ENCODE measurements around the gene DAO. TPM values are rescaled to one million over a fixed set of nuclear protein-coding genes. Genes with fewer than 3 reads are reported as not detected.
"Not testable (repeated sequence)": the region's sequence is repeated elsewhere in the genome, so short reads cannot be mapped to it uniquely, and the experiment has no call there.

DAO gene
- total RNA-seq, 1 experiment from 2014 or later, result 21.5 TPM

DNA sequence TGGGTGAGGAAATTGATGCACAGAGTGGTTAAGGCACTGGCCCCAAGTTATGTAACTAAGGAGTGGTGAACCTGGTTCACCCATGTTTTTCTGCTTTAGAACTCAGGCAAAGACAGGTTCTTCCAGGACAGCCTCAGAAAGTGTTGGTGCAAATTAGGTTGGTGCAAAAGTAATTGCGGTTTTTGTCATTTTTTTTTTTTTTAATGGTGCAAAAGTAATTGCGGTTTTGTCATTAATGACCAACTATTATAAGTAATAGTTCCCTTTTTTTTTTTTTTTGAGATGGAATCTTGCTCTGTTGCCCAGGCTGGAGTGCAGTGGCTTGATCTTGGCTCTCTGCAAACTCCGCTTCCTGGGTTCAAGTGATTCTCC lies 17.3 kb upstream of the DAO start:
- in situ Hi-C loops (cut with HindIII; ENCODE audit: low sequenced_read_pairs), result no loop called here
- DNase-seq (ENCODE audit: low spot score), result no peak

DNA sequence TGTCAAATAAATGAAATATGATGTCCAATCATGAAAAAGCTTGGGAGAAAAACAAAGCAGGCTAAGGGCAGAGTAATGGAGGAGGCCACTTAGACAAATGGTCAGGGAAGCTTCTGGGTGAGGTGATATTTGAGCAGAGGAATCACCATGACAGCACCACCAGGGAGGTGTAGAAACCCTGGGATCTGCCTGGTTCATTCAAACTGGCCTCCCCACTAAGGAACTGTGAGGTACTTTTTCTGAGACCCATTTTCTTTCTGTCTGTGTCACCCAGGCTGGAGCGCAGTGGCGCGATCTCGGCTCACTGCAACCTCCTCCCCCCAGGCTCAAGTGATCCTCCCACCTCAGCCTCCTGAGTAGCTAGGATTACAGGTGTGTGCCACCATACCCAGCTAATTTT lies 14.7 kb upstream of the DAO start:
- in situ Hi-C loops (cut with HindIII; ENCODE audit: low sequenced_read_pairs), result no loop called here

DNA sequence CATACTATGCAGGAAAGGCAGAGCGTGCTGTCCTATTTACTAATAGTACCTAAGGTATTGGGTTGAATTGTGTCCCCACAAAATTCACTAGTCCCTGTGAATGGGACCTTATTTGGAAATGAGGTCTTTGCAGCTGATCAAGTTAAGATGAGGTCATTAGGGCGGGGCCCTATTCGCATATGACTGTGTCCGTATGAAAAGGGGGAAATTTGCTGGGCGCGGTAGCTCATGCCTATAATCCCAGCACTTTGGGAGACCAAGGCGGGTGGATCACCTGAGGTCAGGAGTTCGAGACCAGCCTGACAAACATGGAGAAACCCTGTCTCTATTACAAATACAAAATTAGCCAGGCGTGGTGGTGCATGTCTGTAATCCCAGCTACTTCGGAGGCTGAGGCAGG lies 13.8 kb upstream of the DAO start:
- DNase-seq (ENCODE audit: low spot score); in situ Hi-C loops (cut with HindIII; ENCODE audit: low sequenced_read_pairs): not testable (repeated sequence)

More for the DNA sequence above, 14.7 kb upstream of the DAO start:
- no peak for DNase-seq (ENCODE audit: low spot score)

DNA sequence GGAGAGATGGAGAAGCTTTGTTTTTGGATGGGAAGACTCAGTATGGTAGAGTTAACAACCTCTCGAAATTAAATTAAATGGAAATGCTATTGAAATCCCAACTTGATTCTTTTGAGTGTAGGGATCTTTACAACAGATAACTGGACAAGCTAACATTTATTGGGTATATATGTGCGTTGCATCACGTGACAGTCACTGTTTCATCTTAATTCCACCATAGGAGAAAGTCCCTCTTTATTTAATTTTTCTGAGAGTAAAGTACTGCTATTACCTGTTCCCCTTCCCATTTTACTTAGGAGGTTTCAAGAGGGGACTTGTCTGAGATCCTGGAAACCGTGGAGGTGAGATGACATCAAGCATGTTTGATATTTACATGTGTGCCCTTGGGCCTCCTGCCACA lies 11.1 kb upstream of the DAO start:
- no peak for DNase-seq (ENCODE audit: low spot score)
- in situ Hi-C loops (cut with HindIII; ENCODE audit: low sequenced_read_pairs), result no loop called here

DNA sequence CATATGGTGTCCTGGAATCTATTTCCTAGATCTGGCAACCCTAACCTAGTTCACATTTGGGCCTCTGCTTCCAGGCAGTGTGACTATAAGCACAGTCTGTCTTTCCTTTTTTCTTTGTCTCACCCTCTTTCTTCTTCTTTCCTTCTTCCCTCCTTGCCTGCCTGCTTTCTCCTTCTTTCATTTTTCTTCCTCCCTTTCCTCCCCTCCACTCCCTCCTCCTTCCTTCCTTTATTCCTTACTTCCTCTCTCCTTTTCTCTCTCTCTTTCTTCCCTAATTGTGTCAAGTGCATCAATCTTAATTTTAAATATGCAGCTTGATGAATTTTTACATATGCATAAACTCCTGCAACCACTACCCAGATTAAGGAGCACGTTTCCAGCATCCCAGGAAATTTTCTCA lies 4.6 kb upstream of the DAO start:
- in situ Hi-C loops (cut with HindIII; ENCODE audit: low sequenced_read_pairs), result no loop called here

DNA sequence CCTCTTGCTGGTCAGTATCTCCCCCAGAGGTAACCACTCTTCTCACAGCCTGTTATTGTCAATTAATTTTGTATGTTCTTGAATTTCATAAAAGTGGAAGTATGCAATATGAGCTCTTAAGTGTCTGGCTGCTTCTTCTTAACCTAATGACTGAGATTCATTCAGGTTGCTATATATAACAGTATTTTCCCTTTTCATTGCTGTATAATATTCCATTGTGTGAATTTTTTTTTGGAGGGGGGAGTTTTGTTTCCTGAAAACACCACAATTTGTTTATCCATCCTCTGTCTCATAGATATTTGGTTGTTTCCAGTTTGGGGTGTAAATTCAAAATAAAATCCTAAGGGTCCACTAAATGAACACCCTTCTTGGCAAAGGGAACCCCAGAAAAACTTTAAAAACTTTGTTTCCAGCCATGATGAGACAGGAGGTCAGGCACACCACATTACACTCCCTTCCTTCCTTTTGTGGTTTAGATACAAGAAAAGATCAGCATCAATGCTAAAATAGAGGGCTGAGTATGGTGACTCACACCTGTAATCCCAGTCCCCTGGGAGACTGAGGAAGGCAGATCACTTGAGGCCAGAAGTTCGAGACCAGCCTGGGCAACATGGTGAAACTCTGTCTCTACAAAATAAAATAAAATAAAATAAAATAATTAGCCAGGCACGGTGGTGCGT lies 4.1 kb upstream of the DAO start:
- no peak for DNase-seq (ENCODE audit: low spot score)
- in situ Hi-C loops (cut with HindIII; ENCODE audit: low sequenced_read_pairs), result no loop called here

More for the DNA sequence above, 4.6 kb upstream of the DAO start:
- no peak for DNase-seq (ENCODE audit: low spot score)

DNA sequence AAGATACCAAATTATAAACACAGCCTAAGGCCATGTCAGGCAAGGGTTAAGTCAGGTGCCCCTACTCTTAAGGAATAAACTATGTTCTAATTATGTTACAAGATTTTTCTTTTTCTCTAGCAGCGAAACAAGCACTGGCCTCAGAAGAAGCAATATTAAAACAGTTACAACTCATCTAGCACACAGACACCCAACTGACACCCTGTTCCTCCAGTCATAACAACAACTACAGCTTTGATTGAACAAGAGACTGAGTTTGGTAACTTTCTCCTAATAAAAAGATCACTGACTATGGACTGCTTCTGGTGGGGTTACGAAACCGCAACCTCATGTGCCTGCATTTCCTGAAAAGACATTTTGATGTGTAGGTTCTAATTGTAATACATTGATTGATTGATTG lies 3.3 kb upstream of the DAO start:
- in situ Hi-C loops (cut with HindIII; ENCODE audit: low sequenced_read_pairs), result no loop called here
- no peak for DNase-seq (ENCODE audit: low spot score)

DNA sequence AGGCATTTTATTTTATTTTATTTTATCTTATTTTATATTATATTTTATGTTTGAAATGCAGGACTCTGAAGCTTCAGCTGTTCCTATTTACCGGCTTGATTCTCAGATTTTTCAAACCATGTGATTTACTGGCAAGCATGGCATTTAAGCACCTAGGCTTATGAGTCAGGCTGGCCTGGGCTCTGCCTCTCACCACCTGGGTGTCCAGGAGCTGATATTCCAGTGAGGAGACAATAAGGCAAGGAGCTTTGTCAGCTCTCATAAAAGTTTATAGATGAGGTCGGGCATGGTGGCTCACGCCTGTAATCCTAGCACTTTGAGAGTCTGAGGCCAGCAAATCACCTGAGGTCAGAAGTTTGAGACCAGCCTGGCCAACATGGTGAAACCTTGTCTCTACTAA lies 2.1 kb downstream of the DAO start:
- no peak for DNase-seq (ENCODE audit: low spot score)
- in situ Hi-C loops (cut with HindIII; ENCODE audit: low sequenced_read_pairs), result no loop called here

DNA sequence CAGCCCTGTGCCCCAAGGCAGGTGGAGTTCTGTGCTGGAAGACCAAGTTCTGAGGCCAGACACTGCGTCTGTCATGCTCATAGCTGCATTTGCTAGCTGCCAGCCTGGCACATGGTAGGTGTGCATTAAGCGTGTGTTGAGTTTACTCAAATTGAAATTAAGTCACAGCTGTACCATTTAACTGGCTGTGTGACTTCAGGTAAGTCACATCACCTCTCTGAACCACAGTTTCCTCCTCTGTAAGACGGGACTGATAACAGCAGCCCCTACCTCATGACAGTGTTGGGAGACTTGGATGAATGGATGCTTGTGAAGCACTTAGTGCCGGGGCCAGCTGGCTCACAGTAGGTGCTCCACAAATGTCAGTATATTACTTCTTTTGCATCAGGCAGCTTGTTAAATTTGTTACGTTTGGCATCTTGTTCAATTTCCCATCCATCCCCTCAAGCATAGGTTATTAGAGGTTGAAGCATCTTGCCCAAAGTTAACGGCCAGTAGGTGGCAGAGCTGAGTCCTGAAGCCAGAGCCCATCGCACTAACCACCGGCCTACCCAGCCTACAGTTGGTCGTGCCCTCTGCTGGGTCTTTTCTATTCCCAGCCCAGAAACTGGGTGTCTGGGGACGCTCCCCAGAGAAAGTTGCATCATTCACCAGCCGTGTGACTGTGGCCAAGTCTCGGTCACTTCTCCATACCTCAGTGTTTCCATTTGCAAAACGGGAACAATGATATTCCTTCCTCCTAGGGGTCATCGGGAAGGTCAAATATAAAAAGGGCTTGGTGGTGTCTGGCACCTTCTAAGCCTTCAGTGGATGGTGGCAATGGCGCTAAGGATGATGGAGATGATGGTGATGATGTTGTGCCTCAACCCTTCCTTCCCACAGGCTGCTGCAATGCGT lies 4.5 kb downstream of the DAO start:
- peak; percentile 28 for DNase-seq (ENCODE audit: low spot score)
- in situ Hi-C loops (cut with HindIII; ENCODE audit: low sequenced_read_pairs), result no loop called here

DNA sequence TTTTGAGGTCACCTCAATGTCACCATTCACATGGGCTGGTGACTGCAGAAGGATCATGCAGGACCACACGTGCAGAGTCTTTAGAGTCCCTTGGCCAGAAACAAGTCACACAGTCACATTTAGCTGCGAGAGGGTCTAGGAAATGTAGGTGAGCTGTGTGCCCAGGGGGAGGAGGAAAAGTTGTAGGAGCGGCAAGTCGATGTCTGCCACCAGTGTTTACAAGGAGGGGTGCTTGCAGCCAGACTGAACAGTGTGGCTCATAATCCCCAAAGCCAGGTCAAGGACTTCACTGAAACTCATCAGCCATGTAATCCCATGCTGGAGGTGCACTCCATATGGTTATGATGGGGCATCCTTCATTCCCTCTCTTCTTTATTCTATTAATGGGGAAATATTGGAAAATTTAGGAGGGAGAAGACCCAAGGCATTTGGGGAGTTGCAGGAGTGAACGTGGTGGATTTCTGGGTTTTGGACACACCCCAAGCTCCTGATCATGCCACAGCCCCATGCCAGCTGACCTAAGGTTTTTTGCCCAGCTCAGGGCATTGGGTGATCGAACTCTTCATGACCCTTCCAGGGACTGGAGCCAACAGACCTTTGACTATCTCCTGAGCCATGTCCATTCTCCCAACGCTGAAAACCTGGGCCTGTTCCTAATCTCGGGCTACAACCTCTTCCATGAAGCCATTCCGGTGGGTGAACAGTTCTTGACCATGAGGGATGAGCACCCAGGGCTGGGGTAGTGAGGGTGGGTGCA lies 7.2 kb downstream of the DAO start:
- in situ Hi-C loops (cut with HindIII; ENCODE audit: low sequenced_read_pairs), result no loop called here
- DNase-seq (ENCODE audit: low spot score), result no peak

DNA sequence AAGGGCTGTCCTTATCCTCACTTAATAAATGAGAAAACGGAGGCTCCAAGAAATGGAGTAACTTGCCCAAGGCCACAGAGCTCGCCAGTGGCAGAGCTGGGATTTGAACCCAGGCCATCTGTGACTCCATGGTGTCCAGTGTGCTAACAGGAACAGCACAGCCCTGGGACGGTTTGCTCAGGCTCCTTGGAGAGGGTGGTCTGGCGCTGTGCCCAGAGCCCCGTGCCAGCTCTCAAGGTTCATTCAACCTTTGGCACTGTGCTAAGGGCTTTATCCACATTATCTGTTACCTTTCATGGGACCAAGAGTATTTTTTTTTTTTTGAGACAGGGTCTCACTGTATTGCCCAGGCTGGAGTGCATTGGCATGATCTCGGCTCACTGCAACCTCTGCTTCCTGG lies 8.1 kb downstream of the DAO start:
- DNase-seq (ENCODE audit: low spot score), result no peak
- in situ Hi-C loops (cut with HindIII; ENCODE audit: low sequenced_read_pairs), result no loop called here

DNA sequence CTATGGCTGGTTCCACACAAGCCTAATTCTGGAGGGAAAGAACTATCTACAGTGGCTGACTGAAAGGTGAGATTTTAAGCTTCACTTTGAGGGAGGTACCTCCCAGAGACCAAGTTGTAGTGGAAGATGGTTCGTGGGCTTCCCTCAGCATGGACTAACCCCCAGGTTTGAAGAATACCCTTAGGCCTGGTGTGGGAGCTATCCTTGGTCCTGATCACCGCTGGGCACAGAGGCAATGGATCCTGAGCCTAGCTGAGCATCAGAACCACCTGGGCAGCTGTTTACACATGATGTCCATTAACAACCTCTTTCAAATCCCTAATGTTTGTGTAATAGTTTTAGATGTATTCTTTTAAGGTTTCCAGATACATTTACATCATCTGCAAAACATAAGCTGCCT lies 10.3 kb downstream of the DAO start:
- DNase-seq (ENCODE audit: low spot score), result no peak
- in situ Hi-C loops (cut with HindIII; ENCODE audit: low sequenced_read_pairs), result no loop called here

DNA sequence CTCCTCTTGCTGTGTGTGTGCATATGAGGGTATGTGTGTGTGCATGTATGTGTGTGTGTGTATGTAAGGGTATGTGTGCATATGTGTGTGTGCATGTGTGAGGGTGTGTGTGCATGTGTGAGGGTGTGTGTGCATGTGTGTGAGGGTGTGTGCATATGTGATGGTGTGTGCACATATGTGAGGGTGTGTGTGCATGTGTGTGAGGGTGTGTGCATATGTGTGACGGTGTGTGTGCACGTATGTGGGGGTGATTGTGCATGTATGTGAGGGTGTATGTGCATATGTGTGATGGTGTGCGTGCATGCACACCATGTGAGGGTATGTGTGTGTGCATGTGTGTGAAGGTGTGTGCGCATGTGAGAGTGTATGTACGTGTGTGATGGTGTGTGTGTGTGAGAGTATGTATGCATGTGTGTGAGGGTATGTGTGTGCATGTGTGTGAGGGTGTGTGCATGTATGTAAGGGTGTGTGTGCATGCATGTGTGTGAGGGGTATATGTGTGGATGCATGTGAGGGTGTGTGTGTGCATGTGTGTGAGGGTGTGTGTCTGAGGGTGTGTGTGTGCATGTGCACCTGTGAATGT lies 15.4 kb downstream of the DAO start:
- DNase-seq (ENCODE audit: low spot score), result no peak
- in situ Hi-C loops (cut with HindIII; ENCODE audit: low sequenced_read_pairs), result no loop called here

DNA sequence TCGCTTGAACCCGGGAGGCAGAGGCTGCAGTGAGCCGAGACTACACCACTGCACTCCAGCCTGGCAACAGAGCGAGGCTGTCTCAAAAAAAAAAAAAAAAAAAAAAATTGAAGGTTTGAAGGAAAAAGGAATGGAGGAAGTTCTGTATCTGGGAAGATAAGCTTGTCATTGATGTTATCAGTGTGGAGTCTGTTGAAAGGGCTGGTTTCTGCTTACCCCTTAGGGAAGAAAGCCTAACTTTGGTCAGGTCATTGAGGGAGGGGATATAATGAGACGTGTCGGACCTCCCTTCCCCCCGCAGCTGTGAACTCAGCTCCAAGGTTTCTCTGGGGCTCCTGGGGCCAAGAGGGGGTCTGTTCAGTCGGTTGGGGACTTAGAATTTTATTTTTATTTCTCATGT lies 16.4 kb downstream of the DAO start:
- in situ Hi-C loops (cut with HindIII; ENCODE audit: low sequenced_read_pairs), result no loop called here
- DNase-seq (ENCODE audit: low spot score), result no peak

DNA sequence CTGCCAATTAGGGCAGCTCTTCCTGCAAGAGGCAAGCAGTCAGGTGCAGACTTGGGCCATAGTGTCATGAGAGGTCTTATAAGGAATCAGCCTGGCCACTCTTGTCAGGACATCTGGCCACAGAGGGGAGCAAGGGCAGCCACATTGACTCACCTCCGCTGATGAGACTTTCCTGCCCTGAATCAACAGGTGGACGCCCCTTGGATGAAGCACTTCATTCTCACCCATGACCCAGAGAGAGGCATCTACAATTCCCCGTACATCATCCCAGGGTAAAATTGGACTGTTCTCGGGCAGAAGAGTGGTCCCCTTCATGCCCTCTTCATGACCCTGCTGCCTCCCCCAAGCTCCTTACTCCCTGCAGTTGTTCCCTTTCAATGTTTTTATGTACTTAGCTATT lies 16.9 kb downstream of the DAO start:
- no peak for DNase-seq (ENCODE audit: low spot score)
- in situ Hi-C loops (cut with HindIII; ENCODE audit: low sequenced_read_pairs), result no loop called here

DNA sequence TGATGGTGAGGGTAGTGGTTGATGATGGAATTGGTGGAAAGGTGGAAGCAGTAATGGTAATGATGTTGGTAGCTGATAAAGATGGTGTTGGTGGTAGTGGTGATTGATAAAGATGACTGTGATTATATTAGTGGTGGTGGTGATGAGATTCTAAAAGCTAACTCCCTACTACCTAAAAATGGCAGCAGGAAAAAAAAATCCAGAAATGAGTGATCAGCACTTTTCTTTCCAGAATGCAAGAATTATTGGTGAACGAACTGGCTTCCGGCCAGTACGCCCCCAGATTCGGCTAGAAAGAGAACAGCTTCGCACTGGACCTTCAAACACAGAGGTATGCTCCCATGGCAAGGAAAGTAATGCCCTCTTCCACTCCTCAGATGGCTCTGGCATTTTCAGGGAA lies 19.3 kb downstream of the DAO start:
- in situ Hi-C loops (cut with HindIII; ENCODE audit: low sequenced_read_pairs), result no loop called here
- DNase-seq (ENCODE audit: low spot score), result no peak

DNA sequence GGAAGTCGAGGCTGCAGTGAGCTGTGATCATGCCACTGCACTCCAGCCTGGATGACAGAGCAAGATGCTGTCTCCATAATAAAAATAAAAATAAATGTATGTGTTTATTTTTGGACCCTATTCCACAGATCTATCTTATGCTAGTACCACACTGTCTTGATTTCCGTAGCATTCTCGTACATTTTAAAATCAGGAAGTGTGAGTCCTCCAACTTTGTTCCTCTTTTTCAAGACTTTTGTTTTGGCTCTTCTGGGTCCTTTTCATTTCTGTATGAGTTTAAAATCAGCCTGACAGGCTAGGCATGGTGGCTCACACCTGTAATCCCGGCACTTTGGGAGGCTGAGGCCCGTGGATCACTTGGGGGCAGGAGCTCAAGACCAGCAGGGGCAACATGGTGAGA lies 25.8 kb downstream of the DAO start:
- in situ Hi-C loops (cut with HindIII; ENCODE audit: low sequenced_read_pairs), result no loop called here
- no peak for DNase-seq (ENCODE audit: low spot score)

DNA sequence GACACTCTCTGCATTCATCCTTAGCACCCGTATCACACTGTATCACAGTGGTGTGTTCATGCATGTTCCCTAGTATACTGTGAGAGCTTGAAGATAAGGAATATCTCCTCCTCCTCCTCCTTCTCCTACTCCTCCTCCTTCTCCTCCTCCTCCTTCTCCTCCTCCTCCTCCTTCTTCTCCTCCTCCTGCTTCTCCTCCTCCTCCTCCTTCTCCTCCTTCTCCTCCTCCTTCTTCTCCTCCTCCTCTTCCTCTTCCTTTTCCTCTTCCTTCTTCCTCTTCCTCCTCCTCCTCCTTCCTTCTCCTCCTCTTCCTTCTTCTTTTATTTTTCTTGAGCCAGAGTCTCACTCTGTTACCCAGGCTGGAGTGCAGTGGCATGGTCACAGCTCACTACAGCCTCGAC lies 27.1 kb downstream of the DAO start:
- in situ Hi-C loops (cut with HindIII; ENCODE audit: low sequenced_read_pairs), result no loop called here
- DNase-seq (ENCODE audit: low spot score), result no peak

DNA sequence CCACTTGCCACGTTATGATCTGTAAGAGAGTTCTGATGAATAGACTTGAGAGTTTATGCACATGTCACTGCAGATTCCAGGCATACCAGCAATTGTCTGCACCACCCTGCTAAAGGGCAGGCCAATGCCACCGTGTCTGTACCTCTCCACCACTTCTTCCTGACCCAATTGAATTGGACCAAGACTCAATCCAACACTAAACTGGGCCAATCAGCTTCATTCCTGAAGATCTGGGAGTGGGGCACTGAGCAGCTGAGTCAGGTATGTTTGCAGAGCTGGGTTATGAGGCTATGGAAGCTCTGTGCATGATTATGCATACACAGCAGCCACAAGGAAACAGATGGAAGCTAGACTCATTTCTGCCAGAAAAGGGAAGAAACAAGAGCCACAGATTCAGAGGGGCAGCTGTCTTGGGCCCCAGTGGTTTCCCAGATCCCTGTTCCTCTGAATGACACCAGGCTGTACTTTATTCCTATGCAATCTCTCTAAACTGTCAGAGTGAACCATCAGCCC lies 28.0 kb downstream of the DAO start:
- no peak for DNase-seq (ENCODE audit: low spot score)
- in situ Hi-C loops (cut with HindIII; ENCODE audit: low sequenced_read_pairs), result no loop called here

DNA sequence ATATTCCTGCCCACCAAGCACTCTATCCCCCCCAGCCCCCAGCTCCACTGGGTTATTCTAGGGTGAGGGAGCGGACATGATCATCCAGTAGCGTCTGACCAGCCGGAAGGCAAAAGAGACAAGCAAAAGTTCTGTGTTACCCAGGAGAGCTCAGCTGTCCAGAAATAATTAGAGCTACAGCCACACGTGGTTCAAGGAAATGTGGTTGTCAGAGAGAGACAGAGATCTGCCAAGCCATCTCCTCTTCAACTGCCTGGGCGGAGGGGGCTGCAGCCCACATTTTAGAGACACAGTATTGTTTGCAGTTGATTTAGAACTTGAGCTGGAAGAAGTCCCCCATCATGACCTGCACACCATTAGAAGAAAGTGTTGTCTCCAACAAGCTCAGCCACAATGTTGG lies 30.4 kb downstream of the DAO start:
- no peak for DNase-seq (ENCODE audit: low spot score)
- in situ Hi-C loops (cut with HindIII; ENCODE audit: low sequenced_read_pairs), result no loop called here
